PC-3 (cell line): ENCODE results near the gene UBE2G1.

Experiments
- EZH2phosphoT487 ChIP-seq: fragments of 300-600 bp; sonication (generic); IDR thresholded peaks from 2 replicates; pipeline ENCODE4 v1.6.1; 2018; ENCODE audit warnings: mild to moderate bottlenecking, antibody characterized with exemption, low read length, borderline replicate concordance
- TF ChIP-seq, protein P1 (sequence below): fragments of 300-600 bp; sonication (generic); conservative IDR thresholded peaks from 2 replicates; pipeline ENCODE4 v1.5.1; 2017; ENCODE audit warnings: antibody characterized with exemption, low read depth, mild to moderate bottlenecking, low read length

GRCh38 chr17:4354862-4355514 is 11.5 kb downstream of the UBE2G1 start:
- TF ChIP-seq, protein P1, sequence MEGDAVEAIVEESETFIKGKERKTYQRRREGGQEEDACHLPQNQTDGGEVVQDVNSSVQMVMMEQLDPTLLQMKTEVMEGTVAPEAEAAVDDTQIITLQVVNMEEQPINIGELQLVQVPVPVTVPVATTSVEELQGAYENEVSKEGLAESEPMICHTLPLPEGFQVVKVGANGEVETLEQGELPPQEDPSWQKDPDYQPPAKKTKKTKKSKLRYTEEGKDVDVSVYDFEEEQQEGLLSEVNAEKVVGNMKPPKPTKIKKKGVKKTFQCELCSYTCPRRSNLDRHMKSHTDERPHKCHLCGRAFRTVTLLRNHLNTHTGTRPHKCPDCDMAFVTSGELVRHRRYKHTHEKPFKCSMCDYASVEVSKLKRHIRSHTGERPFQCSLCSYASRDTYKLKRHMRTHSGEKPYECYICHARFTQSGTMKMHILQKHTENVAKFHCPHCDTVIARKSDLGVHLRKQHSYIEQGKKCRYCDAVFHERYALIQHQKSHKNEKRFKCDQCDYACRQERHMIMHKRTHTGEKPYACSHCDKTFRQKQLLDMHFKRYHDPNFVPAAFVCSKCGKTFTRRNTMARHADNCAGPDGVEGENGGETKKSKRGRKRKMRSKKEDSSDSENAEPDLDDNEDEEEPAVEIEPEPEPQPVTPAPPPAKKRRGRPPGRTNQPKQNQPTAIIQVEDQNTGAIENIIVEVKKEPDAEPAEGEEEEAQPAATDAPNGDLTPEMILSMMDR, result no peak
- TF ChIP-seq EZH2phosphoT487, result no peak
